HEK293 (cell line): ENCODE data around the gene YAF2.
"Not testable (repeated sequence)": the region's sequence is repeated elsewhere in the genome, so short reads cannot be mapped to it uniquely, and the experiment has no call there.

Source experiments
- CTCF ChIP-seq: fragments of 450-650 bp; formaldehyde crosslinking; IDR thresholded peaks from 2 replicates; pipeline ENCODE4 v1.5.1; 2016; ENCODE audit warnings: missing biosample characterization, missing genetic modification characterization
- SETDB1 ChIP-seq: IDR thresholded peaks from one replicate; pipeline ENCODE4 v1.6.1; 2017; ENCODE audit warnings: mild to moderate bottlenecking, low read length, moderate library complexity, mixed read lengths; ENCODE audit not compliant: insufficient read length
- ZNF274 ChIP-seq, 2 experiments: fragments of 200-500 bp in 1 of 2; fragments of 450-650 bp in 1 of 2; sonication (Bioruptor generic) in 1 of 2; formaldehyde crosslinking in 1 of 2; IDR thresholded peaks; 2 replicates each; pipeline versions ENCODE4 v1.5.1 to v1.6.1; 2014 to 2016; ENCODE audit warnings: borderline replicate concordance in 1 of 2, inconsistent platforms in 1 of 2, low read length in 1 of 2, missing biosample characterization in 1 of 2, missing genetic modification characterization in 1 of 2
- ZNF580 ChIP-seq: fragments of 450-650 bp; formaldehyde crosslinking; IDR thresholded peaks from 2 replicates; pipeline ENCODE4 v1.5.1; 2016; ENCODE audit warnings: missing biosample characterization, missing genetic modification characterization
- ZNF768 ChIP-seq: fragments of 450-650 bp; formaldehyde crosslinking; IDR thresholded peaks from 2 replicates; pipeline ENCODE4 v1.5.1; 2018; ENCODE audit warnings: missing biosample characterization, mild to moderate bottlenecking, missing genetic modification characterization
- ZNF785 ChIP-seq: fragments of 450-650 bp; formaldehyde crosslinking; IDR thresholded peaks from 2 replicates; pipeline ENCODE4 v1.5.1; 2016; ENCODE audit warnings: missing biosample characterization, missing genetic modification characterization
- ZSCAN23 ChIP-seq: fragments of 450-650 bp; formaldehyde crosslinking; IDR thresholded peaks from 2 replicates; pipeline ENCODE4 v1.5.1; 2016; ENCODE audit warnings: missing biosample characterization, missing genetic modification characterization
- TF ChIP-seq, protein P1 (sequence below): fragments of 450-650 bp; IDR thresholded peaks from 2 replicates; pipeline ENCODE4 v1.5.1; 2018; ENCODE audit warnings: missing biosample characterization, mild to moderate bottlenecking, missing genetic modification characterization

- not testable (repeated sequence) for TF ChIP-seq CTCF (tag by site-specific recombination); SETDB1; ZNF785 (tag by site-specific recombination); ZSCAN23 (tag by site-specific recombination); ZNF580; ZNF274 (IDR thresholded peaks at IDR 0.05; ENCODE audit: low read length); ZNF274 (tag by site-specific recombination; IDR thresholded peaks at IDR 0.05; ENCODE audit: borderline replicate concordance); ZNF768 (tag by site-specific recombination)
- TF ChIP-seq, protein P1, sequence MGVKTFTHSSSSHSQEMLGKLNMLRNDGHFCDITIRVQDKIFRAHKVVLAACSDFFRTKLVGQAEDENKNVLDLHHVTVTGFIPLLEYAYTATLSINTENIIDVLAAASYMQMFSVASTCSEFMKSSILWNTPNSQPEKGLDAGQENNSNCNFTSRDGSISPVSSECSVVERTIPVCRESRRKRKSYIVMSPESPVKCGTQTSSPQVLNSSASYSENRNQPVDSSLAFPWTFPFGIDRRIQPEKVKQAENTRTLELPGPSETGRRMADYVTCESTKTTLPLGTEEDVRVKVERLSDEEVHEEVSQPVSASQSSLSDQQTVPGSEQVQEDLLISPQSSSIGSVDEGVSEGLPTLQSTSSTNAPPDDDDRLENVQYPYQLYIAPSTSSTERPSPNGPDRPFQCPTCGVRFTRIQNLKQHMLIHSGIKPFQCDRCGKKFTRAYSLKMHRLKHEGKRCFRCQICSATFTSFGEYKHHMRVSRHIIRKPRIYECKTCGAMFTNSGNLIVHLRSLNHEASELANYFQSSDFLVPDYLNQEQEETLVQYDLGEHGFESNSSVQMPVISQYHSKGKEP (tag by site-specific recombination): not testable (repeated sequence)
Observed at GRCh38 chr12:42252645-42253044, 14.6 kb upstream of the YAF2 start.
